Measurements from ENCODE around the gene MTMR12.
A peak's percentile ranks its signal among the peaks of the same experiment; 100 is the strongest.

Gene MTMR12

DNA sequence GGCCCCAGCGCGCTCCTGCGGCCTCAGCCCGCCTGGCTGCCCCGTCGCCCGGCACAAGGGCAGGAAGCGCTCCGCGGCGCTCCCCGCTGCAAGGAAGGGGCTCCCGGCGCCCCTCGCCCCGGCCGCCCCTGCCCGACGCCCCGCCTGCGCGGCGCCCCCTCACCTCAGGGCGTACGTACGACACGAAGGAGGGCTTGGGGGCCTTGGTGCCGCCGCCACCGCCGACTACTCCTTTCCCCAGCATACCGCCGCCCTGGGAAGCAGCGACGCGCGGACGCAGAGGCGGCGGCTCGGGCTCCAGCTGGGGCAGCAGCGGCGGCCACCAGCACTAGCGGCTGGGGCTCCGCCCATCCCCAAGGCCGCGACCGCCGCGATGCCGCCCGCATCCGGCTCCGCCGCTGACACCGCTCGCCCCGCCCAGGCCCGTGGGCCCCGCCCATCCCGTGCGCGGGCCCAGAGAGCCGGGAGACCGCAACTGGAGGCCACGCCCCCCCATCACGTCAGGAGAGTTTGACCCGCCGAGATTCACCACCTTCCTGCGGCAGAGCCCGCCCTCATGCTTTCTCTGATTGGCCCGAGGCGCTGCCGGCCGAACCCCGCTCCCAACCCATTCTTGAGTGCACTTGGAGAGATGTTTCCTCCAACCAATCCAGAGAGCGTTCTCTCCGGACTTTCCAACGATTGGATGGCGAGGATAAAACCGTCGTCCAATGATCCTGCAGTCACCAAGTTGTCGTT is at the start of gene MTMR12:
MTMR12 (minus strand) TSS at position 345 of the 738 bp plus-strand sequence; CDS start at position 244, 101 bp downstream.
- FAIRE-seq (peak; percentile 86), DNase-seq (ENCODE audit: low spot score) (peak; percentile 100)

DNA sequence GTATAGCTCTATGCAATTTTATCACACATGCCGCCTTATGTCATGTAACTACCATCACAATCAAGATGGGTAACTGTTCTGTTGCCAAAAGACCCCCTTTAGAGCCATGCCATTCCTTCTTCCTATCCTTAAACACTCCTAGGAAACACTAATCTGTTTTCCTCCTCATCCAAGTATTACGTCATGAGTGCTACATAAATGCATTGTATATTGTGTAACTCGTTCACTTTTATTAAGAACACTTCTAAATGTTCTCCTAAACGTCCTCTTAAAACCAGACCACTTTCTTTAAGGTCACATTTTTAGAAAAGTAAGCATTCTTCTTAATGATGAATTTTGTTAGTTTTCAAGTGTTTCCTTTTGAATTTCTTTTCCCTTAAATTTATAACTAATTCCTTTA is 49.8 kb upstream of the MTMR12 start:
- DNase-seq (ENCODE audit: low spot score) = no peak

DNA sequence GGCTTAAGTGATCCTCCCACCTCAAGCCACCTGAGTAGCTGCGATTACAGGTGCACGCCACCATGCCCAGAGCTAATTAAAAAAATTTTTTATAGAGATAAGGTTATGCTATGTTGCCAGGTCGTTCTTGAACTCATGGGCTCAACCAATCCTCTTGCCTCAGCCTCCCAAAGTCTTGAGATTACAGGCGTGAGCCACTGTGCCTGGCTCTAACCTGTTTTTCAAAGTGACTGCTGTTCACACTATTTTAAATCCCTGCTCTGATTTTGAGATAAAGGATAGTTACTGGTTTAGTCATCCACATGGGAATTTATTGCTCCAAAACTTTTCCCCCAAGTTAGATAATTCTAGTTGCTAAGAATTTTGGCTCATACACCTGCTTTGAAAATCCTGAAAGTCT is 48.2 kb upstream of the MTMR12 start:
- DNase-seq (ENCODE audit: low spot score) (no peak), FAIRE-seq (no peak)

More for the DNA sequence above, 49.8 kb upstream of the MTMR12 start:
- FAIRE-seq = no peak

DNA sequence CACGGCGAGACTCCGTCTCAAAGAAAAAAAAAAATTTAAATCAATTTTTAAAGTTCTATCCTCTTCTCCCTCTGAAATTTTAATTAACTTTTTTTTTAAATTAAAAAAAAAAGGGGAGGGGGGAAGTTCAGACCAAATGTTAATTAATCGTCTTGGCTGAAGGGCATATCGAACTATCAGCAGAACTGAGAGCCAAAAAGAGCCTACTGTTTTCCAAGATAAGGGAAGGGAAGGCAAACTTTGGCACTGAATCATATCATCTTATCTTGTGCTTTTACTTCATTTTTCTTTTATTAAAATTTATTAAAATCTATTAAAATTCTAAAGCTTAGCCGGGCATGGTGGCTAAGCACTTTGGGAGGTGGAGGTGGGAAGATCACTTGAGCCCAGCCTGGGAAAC is 45.9 kb upstream of the MTMR12 start:
- DNase-seq (ENCODE audit: low spot score) (no peak), FAIRE-seq (no peak)

- FAIRE-seq (no peak), DNase-seq (ENCODE audit: low spot score) (no peak)
Observed at GRCh38 chr5:32357658-32358057, 44.9 kb upstream of the MTMR12 start.

GRCh38 chr5:32355686-32356085 is 42.9 kb upstream of the MTMR12 start:
- FAIRE-seq (no peak), DNase-seq (ENCODE audit: low spot score) (no peak)

DNA sequence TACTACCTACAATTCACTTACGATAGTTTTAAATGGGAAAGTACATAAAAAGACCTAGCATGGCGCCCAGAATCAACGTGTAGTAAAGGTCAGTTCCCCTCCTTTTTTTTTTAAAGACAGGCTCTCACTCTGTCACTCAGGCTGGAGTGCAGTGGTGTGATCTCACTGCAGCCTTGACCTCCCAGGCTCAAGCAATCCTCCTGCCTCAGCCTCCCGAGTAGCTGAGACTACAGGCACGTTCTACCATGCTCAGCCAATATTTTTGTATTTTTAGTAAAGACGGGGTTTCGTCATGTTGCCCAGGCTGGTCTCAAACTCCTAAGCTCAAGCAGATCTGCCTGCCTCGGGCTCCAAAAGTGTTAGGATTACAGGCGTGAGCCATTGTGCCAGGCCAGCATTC is 40.7 kb upstream of the MTMR12 start:
- DNase-seq (ENCODE audit: low spot score) (no peak), FAIRE-seq (no peak)

- DNase-seq (ENCODE audit: low spot score) = no peak
- no peak for FAIRE-seq
Observed at GRCh38 chr5:32352685-32353084, 39.9 kb upstream of the MTMR12 start.

- DNase-seq (ENCODE audit: low spot score) (no peak), FAIRE-seq (no peak)
Observed at GRCh38 chr5:32346869-32347268, 34.1 kb upstream of the MTMR12 start.

DNA sequence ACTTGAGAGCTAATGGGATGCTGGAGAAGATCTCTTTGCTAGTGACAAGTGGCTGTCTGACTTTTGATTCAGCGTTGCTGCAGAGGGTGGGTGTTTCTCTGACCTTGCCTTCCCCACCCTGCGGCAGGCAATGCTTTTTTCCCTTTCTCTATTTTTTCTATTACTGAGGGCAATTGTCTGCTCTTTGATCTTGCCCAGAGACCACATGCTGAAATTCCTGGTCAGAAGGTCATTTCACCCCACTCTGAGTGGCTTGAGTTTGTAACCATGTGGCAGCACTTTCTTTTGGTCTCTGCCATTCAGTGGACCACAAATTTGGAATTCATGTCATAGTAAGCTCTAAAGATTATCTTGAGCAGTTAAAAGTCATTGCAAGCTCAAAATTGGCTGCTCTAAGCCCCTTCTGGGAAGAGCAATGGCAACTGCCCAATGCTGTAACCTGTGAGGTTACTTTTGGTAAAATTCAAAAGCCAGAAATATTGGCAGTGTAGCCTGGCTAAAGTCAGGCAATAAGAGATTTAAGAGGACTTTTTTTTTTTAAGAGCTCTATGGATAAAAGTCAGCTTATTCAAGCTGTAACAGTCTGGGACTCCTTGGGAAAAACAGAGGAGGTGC is 30.4 kb upstream of the MTMR12 start:
- FAIRE-seq (no peak), DNase-seq (ENCODE audit: low spot score) (no peak)

GRCh38 chr5:32342656-32343055 is 29.9 kb upstream of the MTMR12 start:
- no peak for FAIRE-seq
- no peak for DNase-seq (ENCODE audit: low spot score)

DNA sequence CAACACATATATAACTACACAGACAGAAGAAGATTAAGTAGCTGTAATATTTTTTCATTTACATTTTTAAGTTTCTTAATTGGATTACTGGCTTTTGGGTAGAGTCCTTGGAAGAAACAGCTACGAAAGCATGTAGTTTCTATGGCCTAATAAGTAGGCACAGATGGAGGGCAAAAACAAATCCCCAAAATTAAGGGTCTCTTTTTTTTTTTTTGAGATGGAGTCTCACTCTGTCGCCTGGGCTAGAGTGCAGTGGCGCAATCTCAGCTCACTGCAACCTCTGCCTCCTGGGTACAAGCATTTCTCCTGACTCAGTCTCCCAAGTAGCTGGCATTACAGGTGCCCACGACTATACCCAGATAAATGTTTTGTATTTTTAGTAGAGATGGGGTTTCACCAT is 27.1 kb upstream of the MTMR12 start:
- FAIRE-seq (no peak), DNase-seq (ENCODE audit: low spot score) (no peak)

DNA sequence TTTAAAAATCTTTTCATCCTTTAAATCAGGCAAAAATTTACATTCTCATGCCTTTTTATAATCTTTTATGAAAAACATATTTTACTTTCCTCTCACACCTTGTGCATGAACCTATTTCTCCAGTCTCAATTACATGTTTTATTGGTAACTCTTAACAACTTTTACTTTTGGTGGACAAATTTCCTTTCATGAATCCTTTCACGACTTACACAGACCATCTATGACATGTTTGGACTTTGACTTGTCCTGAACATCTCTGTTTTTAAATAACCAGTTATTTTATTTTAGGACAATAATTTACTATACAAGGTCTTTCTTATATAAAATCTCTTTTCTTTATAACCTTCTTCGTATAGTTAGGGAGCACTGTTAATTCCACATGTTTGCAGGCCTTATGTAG is 26.5 kb upstream of the MTMR12 start:
- DNase-seq (ENCODE audit: low spot score) (no peak), FAIRE-seq (no peak)

DNA sequence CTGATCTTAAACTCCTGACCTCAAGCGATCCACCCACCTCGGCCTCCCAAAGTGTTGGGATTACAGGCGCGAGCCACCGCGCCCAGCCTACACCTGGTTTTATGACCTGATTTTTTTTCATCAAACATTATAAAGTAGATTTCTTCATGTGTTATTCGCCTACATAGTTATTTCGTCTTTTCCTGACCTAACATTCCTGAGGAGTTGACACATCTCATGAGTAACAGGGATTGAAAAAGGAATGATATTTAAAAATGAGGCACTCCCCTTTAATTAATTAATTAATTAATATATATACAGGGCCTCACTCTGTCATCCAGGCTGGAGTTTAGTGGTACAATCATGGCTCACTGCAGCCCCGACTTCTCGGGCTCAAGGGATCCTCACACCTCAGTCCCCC is 20.2 kb upstream of the MTMR12 start:
- no peak for FAIRE-seq

GRCh38 chr5:32332361-32332760 is 19.6 kb upstream of the MTMR12 start:
- no peak for DNase-seq (ENCODE audit: low spot score)
- FAIRE-seq = no peak

More for the DNA sequence above, 20.2 kb upstream of the MTMR12 start:
- DNase-seq (ENCODE audit: low spot score) = no peak

GRCh38 chr5:32331935-32332274 is 19.2 kb upstream of the MTMR12 start:
- FAIRE-seq = no peak
- no peak for DNase-seq (ENCODE audit: low spot score)

GRCh38 chr5:32331217-32331934 is 18.6 kb upstream of the MTMR12 start:
- FAIRE-seq = no peak
- no peak for DNase-seq (ENCODE audit: low spot score)

GRCh38 chr5:32330126-32330971 is 17.6 kb upstream of the MTMR12 start:
- no peak for DNase-seq (ENCODE audit: low spot score)
- FAIRE-seq = no peak

DNA sequence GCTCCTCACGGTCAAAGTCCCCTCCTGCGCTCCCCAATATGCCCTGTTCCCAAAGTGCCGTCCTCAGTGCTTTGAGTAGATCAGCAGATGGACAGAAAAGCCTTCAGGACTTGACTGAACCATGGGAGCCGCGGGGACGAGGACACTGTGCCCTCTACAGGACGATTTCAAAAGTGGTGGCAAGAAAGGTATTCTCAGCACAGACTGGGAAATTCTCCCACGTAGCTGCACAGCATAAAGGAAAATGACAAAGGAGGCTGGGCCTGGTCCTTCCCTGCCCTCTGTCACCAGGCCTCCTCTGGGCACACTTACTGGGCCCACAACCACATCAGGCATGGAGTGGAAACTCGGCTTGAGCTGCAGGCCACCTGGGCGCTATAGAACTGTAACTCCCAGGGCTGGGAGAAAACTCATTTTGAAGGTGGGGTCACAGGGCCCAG is 16.7 kb upstream of the MTMR12 start:
- no peak for FAIRE-seq
- peak; percentile 87 for DNase-seq (ENCODE audit: low spot score)

DNA sequence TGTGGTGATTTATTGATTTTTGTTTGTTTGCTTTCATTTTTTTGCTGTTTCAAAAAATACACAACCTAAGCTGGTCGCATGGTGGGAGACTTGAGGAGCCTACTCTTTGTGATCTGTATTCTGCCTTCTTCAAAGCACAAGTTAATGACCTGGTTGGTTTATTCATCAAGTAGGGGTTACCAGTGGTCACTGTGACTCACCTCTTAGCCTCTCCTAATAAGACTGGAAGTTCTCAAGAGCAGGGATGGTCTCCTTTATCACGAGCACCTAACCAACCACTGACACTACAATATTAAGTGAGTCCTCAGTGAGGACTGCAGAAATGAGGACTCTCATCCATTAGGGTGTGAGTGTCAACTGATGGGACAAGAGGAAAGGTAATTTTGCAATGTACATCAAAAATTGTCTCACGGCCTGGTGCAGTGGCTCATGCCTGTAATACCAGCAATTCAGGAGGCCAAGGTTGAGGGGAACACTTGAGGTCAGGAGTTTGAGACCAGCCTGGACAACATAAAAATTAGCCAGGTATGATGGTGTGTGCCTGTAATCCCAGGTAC is 13.6 kb upstream of the MTMR12 start:
- FAIRE-seq (no peak), DNase-seq (ENCODE audit: low spot score) (no peak)

DNA sequence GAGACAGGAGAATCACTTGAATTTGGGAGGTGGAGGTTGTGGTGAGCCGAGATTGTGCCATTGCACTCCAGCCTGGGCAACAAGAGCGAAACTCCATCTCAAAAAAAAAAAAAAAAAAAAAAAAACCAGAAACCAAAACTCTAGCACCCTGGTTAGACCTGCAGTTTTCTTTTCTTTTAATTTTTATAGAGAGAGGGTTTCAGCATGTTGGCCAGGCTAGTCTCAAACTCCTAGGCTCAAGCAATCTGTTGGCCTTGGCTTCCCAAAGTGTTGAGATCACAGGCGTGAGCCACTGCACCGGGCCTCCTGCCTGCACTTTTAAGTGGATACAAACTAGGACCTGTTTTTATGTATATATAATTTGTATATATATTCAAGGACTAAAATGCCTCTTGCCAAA is 12.9 kb upstream of the MTMR12 start:
- FAIRE-seq (no peak), DNase-seq (ENCODE audit: low spot score) (no peak)

All from urothelium cell line (cell line).